ENCODE results near the gene COL11A1.

The COL11A1 gene

DNA sequence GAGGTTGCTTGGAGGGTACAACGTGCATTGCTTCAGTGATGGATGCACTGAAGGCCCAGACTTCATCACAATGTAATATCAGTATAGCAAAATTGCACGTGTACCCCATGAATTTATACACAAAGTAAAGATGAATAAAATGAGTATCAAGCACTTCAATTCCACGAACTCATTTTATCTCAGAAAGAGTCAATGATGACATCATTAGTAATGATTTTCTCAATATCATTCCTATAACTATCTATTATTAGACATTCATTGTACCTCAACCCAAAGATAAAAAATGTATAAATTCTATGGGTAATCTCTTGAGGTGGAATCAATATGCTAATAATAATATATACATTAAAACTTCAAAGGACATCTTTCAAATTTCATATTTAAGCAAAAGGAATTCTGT, 208.4 kb downstream of the COL11A1 start:
- DNase-seq (ENCODE audit: low read depth) = no peak

DNA sequence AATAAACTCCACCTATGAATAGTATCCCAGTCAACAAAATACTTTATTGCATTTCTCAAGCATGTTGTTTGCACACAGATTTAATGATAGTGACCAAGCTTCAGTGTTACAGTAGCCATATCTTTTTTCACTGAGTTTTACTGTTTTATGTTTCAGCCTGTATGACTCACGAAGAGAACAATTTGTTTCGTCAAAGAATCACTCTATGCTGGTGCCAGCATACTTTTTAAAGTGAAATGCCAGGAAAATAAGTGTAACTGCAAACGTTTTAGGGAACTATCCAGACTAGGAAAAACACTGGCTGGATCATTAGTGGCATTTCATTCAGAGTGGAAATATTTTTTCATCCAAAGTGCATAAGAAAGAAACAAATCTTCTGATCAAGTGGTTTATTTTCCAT, 210.8 kb downstream of the COL11A1 start:
- DNase-seq (ENCODE audit: low read depth) = no peak

DNA sequence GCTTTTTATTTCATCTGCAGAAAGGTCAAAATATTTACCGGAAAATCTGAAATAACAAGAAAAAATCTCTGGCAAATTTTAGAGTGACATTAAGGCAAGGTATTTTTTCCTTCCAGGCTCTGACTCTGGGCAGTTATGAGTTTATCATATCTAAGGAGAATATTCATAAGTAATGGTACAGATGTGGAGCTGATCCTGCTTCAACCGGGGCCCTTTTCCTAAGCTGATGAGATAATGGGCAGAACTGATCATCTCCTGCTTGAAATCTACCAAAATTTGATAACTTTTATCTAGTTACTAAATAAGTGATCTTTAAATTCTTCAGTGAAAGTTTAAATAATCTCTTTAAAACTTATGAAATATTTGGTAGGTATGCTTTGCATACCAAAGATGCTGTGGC, 211.6 kb downstream of the COL11A1 start:
- no peak for DNase-seq (ENCODE audit: low read depth)

DNA sequence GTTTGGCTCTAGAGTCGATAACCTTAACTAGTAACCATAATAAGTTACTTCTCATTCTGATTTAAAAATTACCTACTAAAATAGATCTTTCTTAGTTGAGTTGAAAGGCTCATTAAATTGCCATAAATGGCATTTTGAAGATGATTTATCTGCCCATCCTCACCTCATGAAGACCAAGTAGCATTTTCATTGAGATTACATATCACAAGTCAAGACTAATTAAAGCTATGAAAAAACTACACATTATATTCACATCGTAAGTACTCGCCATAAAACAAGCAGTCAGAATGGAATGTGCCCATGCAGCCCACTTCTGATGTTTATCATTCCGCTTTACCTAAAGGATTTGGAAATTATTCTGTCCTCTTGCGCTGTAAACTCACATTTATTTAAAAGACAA, 212.0 kb downstream of the COL11A1 start:
- DNase-seq (ENCODE audit: low read depth) = no peak

DNA sequence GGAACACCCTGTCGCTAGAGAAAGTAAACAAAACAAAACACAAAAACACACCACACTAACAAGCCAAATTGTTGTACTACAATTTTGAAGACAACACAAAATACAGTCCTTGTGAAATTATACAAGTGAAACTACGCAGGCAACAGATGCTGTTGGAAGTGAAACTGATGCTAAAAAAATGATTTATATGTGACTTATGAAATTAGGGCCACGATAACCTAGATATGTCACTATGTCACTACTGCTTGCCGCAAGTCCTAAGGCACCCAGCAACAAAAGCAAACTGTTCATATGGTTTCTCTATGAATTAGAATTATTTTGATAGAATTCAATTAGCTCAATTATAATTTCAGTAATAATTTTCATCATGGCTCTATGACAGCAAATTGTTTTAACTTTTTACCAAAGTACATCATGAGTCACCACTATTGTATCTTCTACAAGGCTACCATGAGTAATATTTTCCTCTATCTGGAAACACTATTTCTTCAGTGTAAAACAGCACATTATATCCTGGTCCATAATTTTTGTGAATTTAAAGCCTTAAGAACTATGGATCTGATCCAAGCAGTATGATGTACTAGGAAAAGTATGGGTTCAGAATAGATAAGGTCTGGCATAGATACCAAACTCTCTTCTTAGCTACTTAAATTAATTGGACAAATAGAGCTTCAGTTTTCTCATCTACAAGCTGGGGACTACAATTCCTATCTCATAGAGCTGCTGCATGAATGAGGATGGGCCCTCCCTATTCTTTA, 216.3 kb downstream of the COL11A1 start:
- DNase-seq (ENCODE audit: low read depth) = no peak

DNA sequence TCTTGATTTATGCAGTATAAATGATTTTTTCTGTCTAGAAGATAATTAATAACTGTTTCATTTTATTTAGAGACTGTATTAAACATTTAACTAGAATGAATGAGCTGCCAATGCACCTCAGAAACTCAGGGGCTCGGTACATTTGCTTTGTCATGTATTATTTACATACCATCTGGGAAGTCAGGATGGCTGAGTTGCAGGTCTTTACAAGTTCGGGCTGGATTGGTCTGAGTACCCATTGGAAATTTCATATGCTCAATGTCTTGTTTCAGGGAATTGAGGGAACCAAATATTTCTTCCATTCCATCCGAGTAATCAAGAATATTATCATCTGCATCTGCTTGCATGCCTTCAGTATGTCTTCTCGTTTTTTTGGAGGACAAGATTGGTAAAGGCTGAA, 221.7 kb downstream of the COL11A1 start:
- no peak for DNase-seq (ENCODE audit: low read depth)

DNA sequence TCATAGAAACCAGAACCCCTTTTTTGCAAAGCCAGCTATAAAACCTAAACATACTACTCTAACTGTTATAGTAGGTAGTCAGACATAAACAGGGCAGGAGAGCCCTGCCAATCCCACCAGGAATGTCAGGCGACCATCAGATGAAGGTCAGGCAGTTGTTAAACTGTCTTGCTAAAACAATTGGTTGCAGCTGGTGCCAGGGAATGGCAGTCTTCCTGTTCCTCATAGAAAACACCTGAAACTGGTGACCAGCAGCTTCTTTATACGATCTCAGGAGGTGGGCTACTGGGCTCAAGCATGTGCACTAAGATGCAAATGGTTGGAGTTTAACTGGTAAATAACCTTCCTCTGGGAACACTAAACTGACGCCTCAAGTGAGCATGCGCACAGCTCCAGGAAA, 224.1 kb downstream of the COL11A1 start:
- DNase-seq (ENCODE audit: low read depth) = no peak

DNA sequence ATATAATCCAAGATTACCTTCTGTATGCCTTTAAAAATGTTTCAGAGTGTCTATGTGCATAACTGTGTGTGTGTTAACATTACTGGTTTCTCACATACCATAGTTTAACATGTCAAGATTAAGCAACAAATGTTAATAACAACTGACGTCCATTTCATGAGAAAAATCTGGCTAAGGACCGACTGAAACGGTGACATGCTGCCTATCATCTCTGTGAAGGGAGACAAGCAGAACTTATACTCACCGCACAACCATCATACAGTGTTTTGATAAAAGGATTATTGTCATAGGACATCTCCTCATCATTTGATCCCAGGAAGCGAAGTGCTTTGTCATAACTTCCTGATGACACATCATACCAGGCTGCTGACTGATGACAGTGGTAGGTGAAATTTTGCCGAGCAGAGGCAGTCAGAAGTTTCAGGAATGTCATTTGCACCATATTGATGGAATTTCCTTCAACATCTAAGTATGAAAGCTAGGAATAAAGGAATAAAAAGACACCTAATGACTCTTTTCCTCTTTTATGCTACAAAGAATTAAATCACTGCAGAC, 228.8 kb downstream of the COL11A1 start:
- DNase-seq (ENCODE audit: low read depth) = no peak

DNA sequence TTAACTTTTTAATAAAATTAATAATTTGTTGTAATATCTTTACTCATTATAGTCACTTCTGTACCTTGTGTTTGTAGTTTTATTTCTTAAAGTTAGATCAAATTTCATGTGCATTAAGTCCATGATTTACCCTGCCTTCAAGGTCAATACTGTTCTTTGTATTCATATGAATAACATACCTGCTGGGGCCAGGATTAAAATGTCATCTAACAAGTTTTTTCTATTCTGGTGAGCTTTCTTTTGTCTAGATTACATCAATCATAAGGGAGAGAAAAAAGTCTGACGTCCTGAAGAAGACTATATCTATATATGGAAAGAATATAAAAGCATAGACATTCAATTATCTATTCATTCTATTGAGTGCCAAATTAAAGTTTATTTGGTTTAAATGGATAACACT, 232.6 kb downstream of the COL11A1 start:
- no peak for DNase-seq (ENCODE audit: low read depth)

DNA sequence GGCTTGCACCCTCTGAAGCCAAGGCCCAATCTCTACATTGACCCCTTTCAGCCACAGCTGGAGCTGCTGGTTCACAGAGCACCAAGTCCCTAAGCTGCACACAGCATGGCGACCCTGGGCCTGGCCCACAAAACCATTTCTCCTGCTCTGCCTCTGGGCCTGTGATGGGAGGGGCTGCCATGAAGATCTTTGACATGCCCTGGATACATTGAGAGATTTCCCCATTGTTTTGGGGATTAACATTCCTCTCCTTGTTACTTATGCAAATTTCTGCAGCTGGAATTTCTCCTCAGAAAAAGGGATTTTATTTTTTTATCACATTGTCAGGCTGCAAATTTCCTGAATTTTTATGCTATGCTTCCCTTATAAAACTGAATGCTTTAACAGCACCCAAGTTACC, 235.8 kb downstream of the COL11A1 start:
- no peak for DNase-seq (ENCODE audit: low read depth)

DNA sequence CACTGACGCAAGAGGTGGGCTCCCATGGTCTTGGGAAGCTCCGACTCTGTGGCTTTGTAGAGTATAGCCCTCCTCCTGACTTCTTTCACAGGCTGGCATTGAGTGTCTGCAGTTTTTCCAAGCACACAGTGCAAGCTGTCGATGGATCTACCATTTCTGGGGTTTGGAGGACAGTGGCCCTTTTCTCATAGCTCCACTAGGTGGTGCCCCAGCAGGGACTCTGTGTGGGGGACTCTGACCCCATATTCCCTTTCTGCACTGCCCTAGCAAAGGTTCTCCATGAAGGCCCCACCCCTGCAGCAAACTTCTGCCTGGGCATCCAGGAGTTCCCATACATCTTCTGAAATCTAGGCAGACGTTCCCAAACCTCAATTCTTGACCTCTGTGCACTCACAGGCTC, 236.2 kb downstream of the COL11A1 start:
- DNase-seq (ENCODE audit: low read depth) = no peak

DNA sequence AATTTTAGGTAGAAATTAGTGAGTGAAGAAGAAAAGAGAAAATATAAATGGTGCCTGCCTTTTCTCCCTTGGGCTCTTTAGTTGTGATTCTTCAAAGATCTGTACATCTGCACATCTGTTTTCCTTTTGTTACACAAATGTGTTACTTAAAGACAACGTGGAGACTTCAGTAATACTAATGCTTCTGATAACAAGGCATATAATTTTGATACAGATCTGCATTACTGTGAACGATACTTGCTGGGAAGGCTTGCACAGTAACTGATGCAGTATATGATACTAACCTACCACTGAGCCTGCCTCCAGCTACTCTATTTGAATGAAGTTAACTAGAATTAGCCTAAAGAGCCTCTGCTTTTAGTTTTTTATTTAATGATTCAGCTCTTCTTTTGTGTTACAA, 244.6 kb downstream of the COL11A1 start:
- DNase-seq (ENCODE audit: low read depth) = no peak

DNA sequence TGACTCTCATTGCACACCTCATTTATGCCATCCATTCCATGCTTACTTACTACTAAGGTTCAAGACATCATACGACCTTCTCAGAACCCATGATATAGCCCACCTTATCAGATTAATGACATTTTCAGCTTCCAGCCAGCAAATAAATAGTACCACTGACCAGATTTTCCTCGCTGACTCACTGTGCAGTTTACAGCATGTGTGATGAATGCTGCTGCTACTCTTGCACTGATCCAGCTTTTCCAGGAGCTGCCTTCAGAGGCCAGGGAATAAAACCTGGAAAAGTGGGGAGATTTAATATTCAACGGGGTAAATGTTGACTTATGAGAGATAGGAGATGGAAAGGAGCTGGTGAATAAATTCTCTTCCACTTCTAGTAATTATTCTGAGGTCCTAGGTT, 247.1 kb downstream of the COL11A1 start:
- DNase-seq (ENCODE audit: low read depth) = no peak

DNA sequence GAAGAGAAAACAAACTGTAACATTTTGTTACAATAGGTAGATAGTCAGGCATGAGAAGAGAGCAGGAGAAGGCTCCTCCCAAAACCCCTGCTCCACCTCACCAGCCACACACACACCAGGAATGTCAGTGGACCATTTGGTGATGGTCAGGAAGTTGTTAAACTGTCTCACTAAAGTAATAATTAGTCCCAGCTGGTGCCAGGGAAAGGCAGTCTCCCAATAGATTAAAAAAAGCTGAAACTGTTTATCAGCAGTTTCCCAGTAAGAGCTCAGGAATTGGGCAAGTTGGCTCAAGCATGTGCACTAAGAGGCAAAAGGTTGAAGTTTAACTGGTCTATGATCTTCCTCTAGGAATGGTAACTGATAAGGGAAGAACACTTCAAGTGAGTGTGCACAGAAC, 249.6 kb downstream of the COL11A1 start:
- DNase-seq (ENCODE audit: low read depth) = no peak

DNA sequence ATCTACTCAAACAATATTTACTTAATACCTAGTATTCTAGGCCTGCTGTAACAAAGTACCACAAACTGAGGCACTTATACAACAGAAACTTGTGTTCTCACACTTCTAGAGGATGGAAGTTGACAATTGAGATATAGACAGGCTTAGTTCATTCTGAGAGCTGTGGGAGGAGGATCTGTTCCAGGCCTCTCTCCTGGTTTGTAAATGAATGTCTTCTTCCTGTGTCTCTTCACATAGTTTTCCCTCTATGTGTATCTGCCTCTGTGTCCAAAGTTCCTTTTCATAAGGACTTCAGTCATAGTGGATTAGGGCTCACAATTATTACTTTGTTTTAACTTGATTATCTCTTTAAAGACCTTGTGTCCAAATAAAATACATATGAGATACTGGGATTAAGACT, 251.1 kb downstream of the COL11A1 start:
- no peak for DNase-seq (ENCODE audit: low read depth)

DNA sequence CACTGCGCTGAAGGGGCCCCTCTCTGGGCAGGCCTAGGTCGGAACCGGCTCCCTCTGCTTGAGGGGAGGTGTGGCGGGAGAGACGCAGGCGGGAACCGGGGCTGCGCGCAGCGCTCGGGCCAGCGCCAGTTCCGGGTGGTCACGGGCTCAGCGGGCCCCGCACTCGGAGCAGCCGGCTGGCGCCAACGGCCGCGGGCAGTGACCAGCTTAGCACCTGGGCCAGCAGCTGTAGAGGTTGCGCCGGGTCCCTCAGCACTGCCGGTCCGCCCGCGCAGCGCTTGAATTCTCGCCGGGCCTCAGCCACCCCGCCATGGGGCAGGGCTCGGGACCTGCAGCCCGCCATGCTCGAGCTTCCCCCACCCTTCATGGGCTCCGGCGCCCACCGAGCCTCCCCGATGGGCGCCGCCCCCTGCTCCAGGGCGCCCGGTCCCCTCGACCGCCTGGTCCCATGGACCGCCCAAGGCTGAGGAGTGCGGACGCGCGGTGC, 254.6 kb downstream of the COL11A1 start:
- DNase-seq (ENCODE audit: low read depth) = no peak

DNA sequence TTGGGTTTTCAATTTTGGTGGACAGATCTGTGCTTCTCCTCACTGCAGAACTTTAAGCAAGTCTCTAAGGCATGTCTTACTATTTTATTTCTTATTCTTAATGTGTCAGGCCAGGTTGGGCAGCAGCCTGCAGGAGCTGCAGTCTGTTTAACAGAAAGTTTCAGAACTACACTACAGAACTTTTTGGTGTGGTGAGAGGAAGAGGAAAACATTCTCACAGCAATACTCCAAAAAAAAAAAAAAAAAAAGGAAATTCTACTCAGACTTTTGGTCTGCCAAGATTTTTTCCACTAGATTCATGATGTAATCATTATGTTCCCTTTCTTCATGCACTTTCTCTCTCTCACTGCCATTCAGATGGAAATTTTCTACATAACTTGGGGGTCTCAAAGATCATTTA, 255.2 kb downstream of the COL11A1 start:
- no peak for DNase-seq (ENCODE audit: low read depth)

DNA sequence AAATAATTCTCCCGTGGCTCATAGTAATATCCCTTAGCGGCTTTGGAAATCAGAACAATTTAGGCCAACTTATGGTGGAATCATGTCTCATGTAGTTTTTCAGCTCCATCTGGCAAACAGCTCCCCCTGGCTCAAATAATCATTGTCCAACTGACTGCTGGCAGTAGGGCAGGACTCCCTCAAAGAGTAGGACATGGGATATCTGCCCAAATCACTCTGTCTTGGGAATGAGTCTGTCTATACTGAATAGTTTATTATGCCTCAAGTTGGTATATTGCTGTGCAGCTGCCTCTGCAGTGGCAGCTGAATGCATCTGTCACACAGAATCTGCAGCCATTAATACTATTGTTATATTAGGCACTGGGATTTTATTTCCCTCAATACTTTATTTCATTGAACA, 255.7 kb downstream of the COL11A1 start:
- DNase-seq (ENCODE audit: low read depth) = no peak

DNA sequence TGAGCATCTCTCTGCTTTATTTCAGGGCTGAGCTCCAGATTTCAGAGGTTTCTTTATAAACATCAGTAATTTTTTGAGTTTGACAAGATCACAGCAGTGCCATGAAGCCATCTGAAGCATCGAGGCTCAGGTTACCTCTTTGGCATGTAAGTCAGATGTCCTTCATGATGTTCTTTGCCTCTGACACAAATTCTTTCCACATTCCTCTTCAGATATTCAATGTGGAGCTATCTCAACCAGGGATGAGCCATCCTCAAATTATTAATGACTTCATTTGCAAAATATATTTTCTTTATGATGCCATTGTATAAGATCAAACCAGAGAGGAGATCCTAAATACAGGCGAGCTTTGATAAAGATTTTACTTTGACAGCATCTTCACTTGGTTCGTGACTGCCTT, 256.7 kb downstream of the COL11A1 start:
- DNase-seq (ENCODE audit: low read depth) = no peak

DNA sequence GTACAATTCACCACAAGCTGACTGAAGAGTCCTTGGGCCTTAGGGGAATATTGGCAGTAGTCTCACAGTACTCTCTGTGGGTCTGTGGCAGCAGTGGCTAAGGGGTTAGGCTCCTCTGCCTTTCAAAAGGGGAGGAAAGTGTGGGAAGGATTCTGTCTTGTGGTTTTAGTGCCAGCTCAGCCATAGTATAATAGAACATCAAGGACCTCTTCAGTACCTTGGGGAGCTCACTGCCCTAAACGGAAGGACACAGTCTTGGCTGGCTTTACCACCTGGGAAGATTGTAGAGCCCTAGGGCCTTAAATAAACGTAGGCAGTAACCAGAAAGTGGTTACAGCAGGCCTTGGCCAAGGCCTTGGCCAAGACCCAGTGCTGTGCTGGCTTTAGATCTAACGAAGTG, 265.7 kb downstream of the COL11A1 start:
- DNase-seq (ENCODE audit: low read depth) = no peak

DNA sequence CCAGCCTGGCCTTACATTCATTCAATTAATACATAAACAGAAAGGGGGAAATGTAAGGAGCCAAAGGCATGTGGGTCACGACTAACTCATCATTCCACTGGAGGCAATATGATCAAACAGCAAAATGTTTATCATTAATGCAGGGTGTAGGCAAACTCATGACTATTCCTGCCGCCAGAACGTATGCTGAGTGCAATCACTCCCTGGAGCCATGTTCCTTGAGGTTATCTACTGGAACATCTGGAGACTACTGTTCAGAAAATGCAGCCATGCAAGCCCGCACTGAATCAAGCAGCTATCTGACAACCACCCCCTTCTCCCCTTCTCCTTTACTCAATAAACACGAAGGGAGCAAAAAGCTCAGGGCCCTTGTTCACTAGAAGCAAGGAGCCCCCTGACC, 267.6 kb downstream of the COL11A1 start:
- no peak for DNase-seq (ENCODE audit: low read depth)

DNA sequence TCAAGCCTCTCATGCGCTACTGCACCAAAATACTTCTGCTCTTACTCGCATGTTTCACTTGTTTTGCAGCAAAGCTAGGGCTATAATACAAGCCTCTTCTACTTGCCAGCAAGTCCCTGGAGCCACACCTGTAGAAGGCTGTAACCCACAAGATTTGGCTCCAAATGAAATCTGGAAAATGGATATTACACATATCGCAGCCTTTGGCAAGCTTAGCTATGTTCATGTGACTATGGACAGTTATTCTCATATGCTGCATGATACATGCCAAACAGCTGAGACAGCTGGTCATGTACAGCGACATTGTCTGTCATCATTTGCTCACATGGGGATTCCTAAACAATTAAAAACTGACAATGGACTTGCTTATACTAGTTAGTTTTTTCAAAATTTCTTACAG, 270.3 kb downstream of the COL11A1 start:
- DNase-seq (ENCODE audit: low read depth) = no peak

DNA sequence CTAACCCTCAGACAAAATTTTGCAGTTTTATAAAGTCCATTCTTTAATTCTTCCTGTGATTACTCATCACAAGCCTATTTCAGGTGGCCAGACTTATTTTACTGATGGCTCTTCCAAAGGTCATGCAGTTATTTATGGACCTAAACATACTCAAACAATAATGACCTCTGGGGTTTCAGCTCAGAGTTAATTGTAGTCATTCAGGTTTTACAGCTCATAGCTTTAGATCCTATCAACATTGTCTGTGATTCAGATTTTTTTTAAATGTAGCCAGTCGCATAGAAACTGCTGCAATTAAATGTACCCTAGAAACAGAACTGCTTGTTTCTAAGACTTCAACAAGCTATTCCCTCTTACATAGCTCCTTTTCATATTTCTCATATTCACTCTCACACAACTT, 270.8 kb downstream of the COL11A1 start:
- no peak for DNase-seq (ENCODE audit: low read depth)

DNA sequence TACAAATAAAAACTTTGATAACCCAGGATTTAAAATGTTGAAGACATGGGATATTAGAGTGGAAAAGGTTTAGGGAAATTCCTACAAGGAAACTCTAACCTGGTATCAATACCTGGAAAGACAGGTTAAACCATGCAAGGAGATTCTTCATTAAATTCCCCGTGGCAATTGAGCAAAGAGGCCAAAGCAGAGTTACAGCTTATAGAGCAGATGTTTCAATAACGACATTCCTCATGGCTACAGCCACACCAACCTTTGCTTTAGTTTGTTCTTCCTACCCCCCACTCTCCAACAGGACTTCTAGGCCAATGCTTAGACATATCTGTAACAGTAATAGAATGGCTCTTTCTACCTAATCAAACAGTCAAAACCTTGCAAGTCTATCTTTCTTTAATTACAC, 271.3 kb downstream of the COL11A1 start:
- DNase-seq (ENCODE audit: low read depth) = no peak
